ENCODE data around the gene FBXL15.

GRCh38 chr10:102433619-102434046 lies 13.0 kb downstream of the FBXL15 start:
- TF ChIP-seq CTCF (IDR thresholded peaks at IDR 0.05), result no peak
- no peak for TF ChIP-seq POLR2A (IDR thresholded peaks at IDR 0.05)

Measured in Peyer's patch (tissue), 4 donors.